Stomach (tissue), 4 donors: Measurements from ENCODE around the gene MET.

Experiments used
- EP300 ChIP-seq: sonication (generic); formaldehyde crosslinking; IDR thresholded peaks from one replicate; pipeline ENCODE4 v1.6.1; 2017; ENCODE audit warnings: antibody characterized with exemption
- POLR2A ChIP-seq, 4 donors: fragments of 450-650 bp; IDR thresholded peaks; one replicate each; pipeline ENCODE4 v1.6.1; 2016; ENCODE audit warnings: antibody characterized with exemption in 4 of 4, control low read depth in 2 of 4, mild to moderate bottlenecking in 1 of 4, moderate library complexity in 1 of 4
- POLR2AphosphoS5 ChIP-seq, 3 donors: sonication (generic); formaldehyde crosslinking; IDR thresholded peaks; one replicate each; pipeline ENCODE4 v1.6.1; 2016; ENCODE audit warnings: antibody characterized with exemption in 3 of 3
- TF ChIP-seq, protein P1 (sequence below), 7 experiments: fragments of 450-650 bp in 4 of 7; fragments of 200-600 bp in 3 of 7; sonication (generic) in 3 of 7; IDR thresholded peaks; one replicate each; pipeline ENCODE4 v1.5.1; 2016 to 2019; ENCODE audit warnings: antibody characterized with exemption in 7 of 7, control low read depth in 2 of 7, mild to moderate bottlenecking in 1 of 7

DNA sequence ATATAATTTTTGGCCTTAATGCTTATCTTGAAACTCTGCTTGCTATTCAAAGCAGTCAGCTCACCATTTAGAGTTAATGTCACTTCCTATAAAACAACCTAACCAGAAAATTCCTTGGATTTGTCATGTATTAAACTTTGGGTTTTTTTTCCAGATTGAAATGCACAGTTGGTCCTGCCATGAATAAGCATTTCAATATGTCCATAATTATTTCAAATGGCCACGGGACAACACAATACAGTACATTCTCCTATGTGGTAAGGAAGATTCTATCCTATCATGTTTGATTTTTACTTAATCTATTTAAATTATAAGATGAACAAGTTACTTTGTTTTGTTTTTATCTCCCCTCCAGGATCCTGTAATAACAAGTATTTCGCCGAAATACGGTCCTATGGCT, 85.3 kb downstream of the MET start:
- TF ChIP-seq, protein P1, sequence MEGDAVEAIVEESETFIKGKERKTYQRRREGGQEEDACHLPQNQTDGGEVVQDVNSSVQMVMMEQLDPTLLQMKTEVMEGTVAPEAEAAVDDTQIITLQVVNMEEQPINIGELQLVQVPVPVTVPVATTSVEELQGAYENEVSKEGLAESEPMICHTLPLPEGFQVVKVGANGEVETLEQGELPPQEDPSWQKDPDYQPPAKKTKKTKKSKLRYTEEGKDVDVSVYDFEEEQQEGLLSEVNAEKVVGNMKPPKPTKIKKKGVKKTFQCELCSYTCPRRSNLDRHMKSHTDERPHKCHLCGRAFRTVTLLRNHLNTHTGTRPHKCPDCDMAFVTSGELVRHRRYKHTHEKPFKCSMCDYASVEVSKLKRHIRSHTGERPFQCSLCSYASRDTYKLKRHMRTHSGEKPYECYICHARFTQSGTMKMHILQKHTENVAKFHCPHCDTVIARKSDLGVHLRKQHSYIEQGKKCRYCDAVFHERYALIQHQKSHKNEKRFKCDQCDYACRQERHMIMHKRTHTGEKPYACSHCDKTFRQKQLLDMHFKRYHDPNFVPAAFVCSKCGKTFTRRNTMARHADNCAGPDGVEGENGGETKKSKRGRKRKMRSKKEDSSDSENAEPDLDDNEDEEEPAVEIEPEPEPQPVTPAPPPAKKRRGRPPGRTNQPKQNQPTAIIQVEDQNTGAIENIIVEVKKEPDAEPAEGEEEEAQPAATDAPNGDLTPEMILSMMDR (IDR thresholded peaks at IDR 0.05), result no peak
- TF ChIP-seq POLR2A (IDR thresholded peaks at IDR 0.05) (no peak), EP300 (no peak), POLR2AphosphoS5 (IDR thresholded peaks at IDR 0.05) (no peak)
